HG02840 (cell line): ENCODE results near the gene ROR2.

Experiments used
- ATAC-seq: cut with Tn5 transposase; IDR thresholded peaks from one replicate; pipeline ENCODE4 v1.9.1; 2021; ENCODE audit warnings: mild to moderate bottlenecking, moderate library complexity, moderate number of reproducible peaks; ENCODE audit not compliant: unreplicated experiment, low FRiP score

The ROR2 gene

DNA sequence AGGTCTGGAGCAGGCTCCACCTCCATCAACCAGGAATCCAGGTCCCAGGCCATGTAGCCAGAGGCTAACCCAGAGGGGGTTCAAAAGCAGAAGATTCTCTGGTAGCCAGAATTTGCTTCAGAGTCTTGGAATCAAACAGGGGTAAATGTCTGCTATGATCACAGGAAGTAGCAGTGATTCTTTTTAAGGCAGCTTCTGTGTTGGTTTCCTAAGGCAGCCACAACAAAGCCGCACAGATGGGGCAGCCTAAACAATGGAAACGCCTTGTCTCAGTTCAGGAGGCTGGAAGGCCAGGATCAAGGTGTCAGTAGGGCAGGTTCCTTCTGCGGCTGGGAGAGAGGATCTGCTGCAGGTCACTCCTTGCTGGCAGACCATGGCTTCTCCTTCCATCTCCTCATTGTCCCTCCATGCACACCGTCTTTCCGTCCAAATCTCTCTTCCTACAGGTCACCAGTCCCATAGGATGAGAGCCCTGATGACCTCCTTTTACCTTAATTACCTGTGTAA, 167.3 kb downstream of the ROR2 start:
- no peak for ATAC-seq

DNA sequence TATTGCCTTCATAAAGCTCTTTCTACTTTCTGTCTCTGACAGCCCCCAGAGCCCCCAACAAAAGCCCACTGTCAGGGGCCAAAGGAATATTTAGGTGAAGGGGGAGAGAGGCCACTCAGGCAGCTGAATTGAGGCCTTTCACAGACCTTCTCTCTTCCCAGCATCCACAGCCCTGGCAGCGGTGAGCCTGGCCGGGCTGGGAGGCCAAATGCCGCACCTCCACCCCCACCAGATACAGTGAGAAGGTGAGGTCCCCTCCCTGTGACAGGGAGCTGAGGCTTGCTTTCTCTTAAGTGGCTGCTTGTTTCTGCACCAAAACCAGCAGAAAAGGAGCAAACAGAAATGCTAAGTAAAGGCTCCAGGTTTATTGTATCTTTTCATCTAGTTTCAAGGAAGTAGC, 168.1 kb downstream of the ROR2 start:
- ATAC-seq: no peak

DNA sequence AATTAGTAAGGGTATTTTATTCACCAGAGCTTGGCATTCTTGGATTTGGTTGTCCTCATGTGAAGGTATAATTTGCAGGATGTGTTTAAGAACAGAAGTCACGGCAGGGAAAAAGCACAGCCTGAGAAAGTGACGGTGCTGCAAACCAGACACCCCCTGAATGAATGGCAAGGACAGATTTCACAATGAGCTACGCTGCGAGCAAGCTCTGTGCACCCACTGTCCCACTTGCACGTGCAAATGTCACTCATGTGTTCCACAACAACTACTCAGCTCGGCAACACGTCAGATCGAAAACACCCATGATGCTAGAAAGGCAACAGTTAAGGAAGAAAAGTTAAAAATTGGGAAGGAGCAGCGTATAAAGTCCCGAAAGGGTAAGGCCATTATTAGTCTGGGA, 168.9 kb downstream of the ROR2 start:
- ATAC-seq: no peak

GRCh38 chr9:91778031-91778430, 172.0 kb downstream of the ROR2 start:
- ATAC-seq: no peak

DNA sequence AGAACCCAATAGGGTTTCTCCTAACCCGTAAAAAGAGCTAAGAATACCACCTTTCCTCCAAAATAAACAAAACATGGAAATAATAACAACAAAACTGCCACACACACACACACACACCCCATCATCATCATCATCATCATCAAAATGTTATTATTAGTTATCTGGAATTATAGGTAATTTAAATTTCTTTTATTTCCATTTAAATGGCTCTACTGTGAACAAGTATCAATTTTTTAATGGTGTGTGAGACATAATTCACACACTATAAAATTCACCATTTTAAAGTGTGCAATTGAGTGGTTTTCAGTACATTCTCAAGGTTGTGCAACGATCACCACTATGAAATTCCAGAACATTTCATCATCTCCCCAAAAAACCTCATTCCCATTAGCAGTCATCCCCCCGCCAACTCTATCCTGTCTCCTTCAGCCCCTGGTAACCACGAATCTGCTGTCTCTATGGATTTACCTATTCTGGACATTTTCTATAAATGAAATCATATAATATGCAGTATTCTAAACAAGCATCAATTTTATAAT, 172.7 kb downstream of the ROR2 start:
- no peak for ATAC-seq

GRCh38 chr9:91776409-91777291, 173.4 kb downstream of the ROR2 start:
- ATAC-seq: no peak

DNA sequence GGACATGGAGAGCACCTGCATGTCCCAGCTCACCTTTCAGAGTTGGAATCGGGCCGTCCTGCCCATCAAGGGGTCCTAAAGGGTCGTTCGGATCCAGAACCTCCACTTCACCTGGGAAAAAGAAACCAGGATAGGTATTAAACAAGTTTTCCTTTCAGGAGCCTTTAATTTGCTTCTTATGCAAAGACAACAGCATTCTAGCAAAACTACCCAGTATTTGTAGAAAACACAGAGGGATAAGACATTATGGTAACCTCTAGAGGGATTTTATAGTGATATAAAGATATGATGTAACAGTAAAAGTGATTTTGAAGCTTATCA, 174.4 kb downstream of the ROR2 start:
- ATAC-seq: no peak

- ATAC-seq: no peak
Measured at GRCh38 chr9:91775011-91775707, 174.9 kb downstream of the ROR2 start.

DNA sequence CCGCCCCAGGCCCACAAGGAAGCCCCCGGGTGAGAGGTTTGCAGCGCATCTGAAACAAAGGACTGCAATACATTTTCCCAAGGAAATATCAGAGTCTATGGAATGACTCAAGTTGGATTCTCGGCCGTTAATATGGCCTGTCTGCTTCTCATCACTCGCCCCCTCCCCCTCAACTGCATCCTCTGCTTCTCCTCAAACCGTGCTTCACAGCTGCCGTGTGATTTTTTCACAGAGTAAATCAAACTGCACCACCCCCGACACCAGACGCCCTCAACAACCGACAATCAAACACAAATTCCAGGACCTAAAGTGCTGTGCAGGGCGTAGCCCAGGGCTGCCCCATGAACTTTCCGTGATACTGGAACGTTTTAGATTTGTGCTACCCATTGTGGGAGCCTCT, 176.9 kb downstream of the ROR2 start:
- ATAC-seq: no peak

DNA sequence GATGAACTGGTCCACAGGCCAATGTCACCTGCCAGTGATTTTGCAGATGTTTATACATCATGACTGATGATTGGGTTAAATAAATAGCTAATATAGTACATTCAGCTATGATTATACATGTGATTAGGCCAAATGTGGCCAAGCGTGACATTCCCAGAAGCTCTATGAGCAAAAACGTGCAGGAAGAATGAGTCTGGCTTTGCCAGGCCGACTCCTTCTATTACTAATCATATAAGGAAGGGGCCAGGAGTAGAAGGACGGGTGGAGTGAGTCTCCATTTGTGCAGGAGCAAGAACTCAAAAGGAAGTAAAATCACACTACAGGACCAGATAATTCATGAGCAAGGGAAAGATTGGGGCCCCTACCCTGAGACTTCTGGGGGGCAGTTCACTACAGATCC, 178.2 kb downstream of the ROR2 start:
- ATAC-seq: no peak

GRCh38 chr9:91771027-91771426, 179.0 kb downstream of the ROR2 start:
- no peak for ATAC-seq

GRCh38 chr9:91770229-91770628, 179.8 kb downstream of the ROR2 start:
- no peak for ATAC-seq

GRCh38 chr9:91768977-91769916, 180.8 kb downstream of the ROR2 start:
- ATAC-seq: no peak

DNA sequence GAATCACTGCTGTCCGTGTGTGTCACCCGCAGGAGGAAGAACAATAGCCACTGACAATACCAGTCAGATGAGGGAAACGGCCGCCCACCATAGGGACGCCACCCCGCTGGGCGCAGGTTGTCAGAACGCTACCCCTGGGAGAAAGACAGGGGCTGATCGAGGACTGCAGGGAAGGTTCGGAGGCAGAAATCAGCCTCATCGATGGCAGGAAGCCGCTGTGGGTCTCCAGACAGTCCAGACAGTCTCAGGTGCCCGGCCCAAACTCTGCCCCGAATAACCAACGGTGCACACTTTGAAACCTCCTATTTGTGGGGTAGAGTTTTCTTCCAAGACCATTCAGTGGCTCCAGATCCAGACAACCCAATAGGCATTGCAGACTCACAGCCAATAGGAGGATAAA, 181.5 kb downstream of the ROR2 start:
- no peak for ATAC-seq

GRCh38 chr9:91766315-91767069, 183.5 kb downstream of the ROR2 start:
- ATAC-seq: no peak

DNA sequence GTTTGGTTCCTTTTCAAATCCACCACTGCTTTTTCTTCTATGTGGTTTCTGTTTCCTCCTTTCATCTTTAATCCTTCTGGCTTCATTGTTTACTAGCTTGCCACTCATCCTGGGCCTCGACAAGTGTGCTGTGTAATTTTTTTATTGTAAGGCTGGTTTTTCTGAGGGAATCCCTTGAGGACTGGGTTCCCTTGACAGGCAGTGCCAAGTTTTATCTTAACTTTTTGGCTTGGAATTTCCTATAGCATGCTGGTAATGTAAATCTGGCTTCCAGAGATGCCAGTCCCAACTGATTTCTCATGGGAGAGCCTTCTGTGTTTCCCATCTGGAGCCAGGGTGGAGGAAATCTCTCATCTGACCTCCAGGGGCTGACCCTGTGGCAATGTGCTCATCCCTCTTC, 184.7 kb downstream of the ROR2 start:
- no peak for ATAC-seq

GRCh38 chr9:91764661-91765060, 185.4 kb downstream of the ROR2 start:
- ATAC-seq: no peak

DNA sequence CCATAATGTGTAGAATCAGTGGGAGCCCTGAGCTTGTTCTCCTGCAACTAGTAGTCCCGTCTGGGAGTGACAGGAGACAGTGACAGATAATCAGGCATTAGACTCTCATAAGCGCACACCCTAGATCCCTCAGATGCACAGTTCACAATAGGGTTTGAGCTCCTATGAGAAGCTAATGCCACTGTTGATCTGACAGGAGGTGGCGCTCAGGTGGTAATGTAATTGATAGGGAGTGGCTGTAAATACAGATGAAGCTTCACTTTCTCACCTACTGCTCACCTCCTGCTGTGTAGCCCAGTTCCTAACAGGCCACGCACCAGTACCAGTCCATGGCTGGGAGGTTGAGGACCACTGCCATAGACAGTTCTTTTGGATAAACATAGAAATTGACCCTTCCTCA, 188.7 kb downstream of the ROR2 start:
- no peak for ATAC-seq

- ATAC-seq: no peak
Measured at GRCh38 chr9:91760906-91761305, 189.1 kb downstream of the ROR2 start.

DNA sequence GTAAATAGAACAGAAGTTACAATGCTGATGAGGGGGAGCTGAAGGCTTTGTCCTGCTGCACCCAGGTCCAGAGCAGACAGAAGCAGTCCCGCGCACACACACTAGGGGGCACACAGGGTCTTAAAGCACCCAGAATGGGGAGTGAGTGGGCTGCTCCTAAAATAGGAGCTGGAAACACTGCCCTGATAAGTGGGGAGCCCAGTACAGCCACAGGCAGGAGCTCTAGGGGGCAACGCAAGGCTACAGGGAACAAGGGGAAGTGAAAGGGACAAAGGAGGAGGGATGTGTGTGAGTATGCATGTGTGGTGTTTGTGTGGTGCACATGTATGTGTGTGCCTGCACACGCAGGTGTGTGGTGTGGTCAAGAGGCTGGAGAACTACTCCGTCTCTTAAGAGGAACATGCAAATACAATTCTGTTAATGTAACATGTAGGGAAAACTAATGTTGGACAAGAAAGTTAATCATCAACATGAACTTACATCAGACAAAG, 191.5 kb downstream of the ROR2 start:
- ATAC-seq: peak; percentile 72
